IMR-90 (cell line): ENCODE results near the gene UNC79. TPM values are rescaled to one million over a fixed set of nuclear protein-coding genes. Genes with fewer than 3 reads are reported as not detected.
A peak's percentile ranks its signal among the peaks of the same experiment; 100 is the strongest.

Experiments used
- ATAC-seq: fragments of 200-7000 bp; cut with Tn5 transposase; 2 replicates; pipeline ENCODE4 v1.9.1; 2020; ENCODE audit warnings: low read depth, mild to moderate bottlenecking, moderate library complexity
- BruUV-seq: library from RNA; stranded (reverse); fragments of 400-500 nt; replicated peaks from 2 replicates; lab custom pipeline; 2021; lab: Mats Ljungman, UMichigan
- CTCF ChIA-PET: fragments of 300-600 bp; formaldehyde crosslinking; extraction: SDS; loops from one replicate; lab custom pipeline; 2021; ENCODE audit warnings: antibody characterized with exemption; lab: Yijun Ruan, JAX
- POLR2A ChIA-PET: fragments of 300-600 bp; sonication (Branson Sonifier 250); formaldehyde crosslinking; loops from one replicate; lab custom pipeline; 2022; ENCODE audit warnings: antibody characterized with exemption; ENCODE audit not compliant: unreplicated experiment; lab: Charles Lee
- DNase-seq: peaks from one replicate; pipeline ENCODE4 v3.0.0; 2013
- H2AFZ ChIP-seq: replicated peaks from 2 replicates; pipeline ENCODE3; 2013; ENCODE audit warnings: low read length, mild to moderate bottlenecking; ENCODE audit not compliant: poor library complexity
- H2AK5ac ChIP-seq: 2 replicates; pipeline ENCODE4 v1.6.1; 2013; ENCODE audit warnings: low read depth, low read length, inconsistent platforms
- H2AK9ac ChIP-seq: replicated peaks from 2 replicates; pipeline ENCODE3; 2013; ENCODE audit warnings: mild to moderate bottlenecking, low read depth, low read length, moderate library complexity; ENCODE audit not compliant: poor library complexity
- H2BK120ac ChIP-seq: 2 replicates; pipeline ENCODE4 v1.6.1; 2013; ENCODE audit warnings: low read depth, low read length, inconsistent platforms
- H2BK15ac ChIP-seq: 3 replicates; pipeline ENCODE4 v1.6.1; 2013; ENCODE audit warnings: low read depth, low read length, inconsistent platforms
- H2BK20ac ChIP-seq: 2 replicates; pipeline ENCODE4 v1.6.1; 2013; ENCODE audit warnings: low read depth, mild to moderate bottlenecking, inconsistent platforms, low read length, moderate library complexity
- H2BK5ac ChIP-seq: 2 replicates; pipeline ENCODE4 v1.6.1; 2013; ENCODE audit warnings: mild to moderate bottlenecking, low read depth, low read length, inconsistent platforms; ENCODE audit not compliant: poor library complexity, severe bottlenecking
- H3K14ac ChIP-seq: replicated peaks from 2 replicates; pipeline ENCODE4 v1.6.1; 2013; ENCODE audit warnings: low read depth, low read length, inconsistent platforms
- H3K18ac ChIP-seq: 2 replicates; pipeline ENCODE4 v1.6.1; 2013; ENCODE audit warnings: low read depth, low read length, control low read depth
- H3K23ac ChIP-seq: 2 replicates; pipeline ENCODE4 v1.6.1; 2013; ENCODE audit warnings: low read depth, low read length, inconsistent platforms
- H3K27ac ChIP-seq: 2 replicates; pipeline ENCODE4 v1.5.1; 2013; ENCODE audit warnings: mild to moderate bottlenecking, control low read depth, low read length; ENCODE audit not compliant: insufficient read depth
- H3K27me3 ChIP-seq: 2 replicates; pipeline ENCODE4 v1.6.1; 2013; ENCODE audit warnings: low read length; ENCODE audit not compliant: control insufficient read depth, insufficient read depth
- H3K36me3 ChIP-seq: 2 replicates; pipeline ENCODE4 v1.6.1; 2013; ENCODE audit warnings: low read length, mixed read lengths; ENCODE audit not compliant: control insufficient read depth, insufficient read depth
- H3K4ac ChIP-seq: 2 replicates; pipeline ENCODE4 v1.6.1; 2013; ENCODE audit warnings: low read depth, low read length, inconsistent platforms
- H3K4me1 ChIP-seq: 2 replicates; pipeline ENCODE4 v1.6.1; 2013; ENCODE audit warnings: low read length, mixed read lengths; ENCODE audit not compliant: control insufficient read depth, insufficient read depth
- H3K4me2 ChIP-seq: 2 replicates; pipeline ENCODE4 v1.6.1; 2013; ENCODE audit warnings: low read depth, mild to moderate bottlenecking, control low read depth, low read length, moderate library complexity
- H3K4me3 ChIP-seq: 2 replicates; pipeline ENCODE4 v1.5.1; 2013; ENCODE audit warnings: low read depth, mild to moderate bottlenecking, control low read depth, low read length, moderate library complexity; ENCODE audit not compliant: insufficient read depth
- H3K56ac ChIP-seq: 2 replicates; pipeline ENCODE4 v1.6.1; 2013; ENCODE audit warnings: low read length, inconsistent platforms; ENCODE audit not compliant: insufficient read depth; ENCODE audit errors: extremely low read depth
- H3K79me1 ChIP-seq, 2 experiments: 2 replicates each; pipeline ENCODE4 v1.6.1; 2013; ENCODE audit warnings: low read length in 2 of 2, inconsistent platforms in 1 of 2, low read depth in 1 of 2
- H3K9ac ChIP-seq: 2 replicates; pipeline ENCODE4 v1.6.1; 2013; ENCODE audit warnings: low read depth, low read length, control low read depth
- H3K9me1 ChIP-seq: 2 replicates; pipeline ENCODE4 v1.6.1; 2013; ENCODE audit warnings: low read length, inconsistent platforms; ENCODE audit not compliant: insufficient read depth
- H3K9me3 ChIP-seq: 2 replicates; pipeline ENCODE4 v1.6.1; 2013; ENCODE audit warnings: low read length; ENCODE audit not compliant: control insufficient read depth, insufficient read depth
- H4K20me1 ChIP-seq: 2 replicates; pipeline ENCODE4 v1.6.1; 2013; ENCODE audit warnings: low read length, inconsistent platforms; ENCODE audit not compliant: insufficient read depth
- H4K5ac ChIP-seq: 2 replicates; pipeline ENCODE4 v1.6.1; 2013; ENCODE audit warnings: mild to moderate bottlenecking, low read depth, low read length, control low read depth
- H4K8ac ChIP-seq, 2 experiments: 2 replicates each; pipeline ENCODE4 v1.6.1; 2013; ENCODE audit warnings: low read depth in 2 of 2, low read length in 2 of 2, control low read depth in 1 of 2, inconsistent platforms in 1 of 2
- H4K91ac ChIP-seq: 2 replicates; pipeline ENCODE4 v1.6.1; 2013; ENCODE audit warnings: low read depth, low read length, inconsistent platforms; ENCODE audit not compliant: insufficient read depth
- RAD21 ChIP-seq: IDR thresholded peaks from 2 replicates; pipeline ENCODE4 v1.6.1; 2012; ENCODE audit warnings: low read length, improper control_type of control experiment
- WGBS, 2 experiments: methylation state at CpG; one replicate each; pipeline versions ENCODE4 v1.1.5 to v1.1.7; 2013; ENCODE audit warnings: missing lambda C conversion rate in 2 of 2; ENCODE audit not compliant: insufficient read length in 1 of 2; ENCODE audit errors: extremely low coverage in 2 of 2; 5-methylcytosine and 5-hydroxymethylcytosine counted together
- dilution Hi-C: fragments of 300-500 bp; cut with HindIII; formaldehyde crosslinking; loops from one replicate; pipeline ENCODE4 v1.14.3; 2018; ENCODE audit warnings: low sequenced_read_pairs; ENCODE audit not compliant: unreplicated experiment
- in situ Hi-C: fragments of 300-500 bp; cut with MboI; formaldehyde crosslinking; loops from 3 replicates; pipeline ENCODE4 v1.14.3; 2019; ENCODE audit warnings: low sequenced_read_pairs, inconsistent platforms, mixed read lengths
- intact Hi-C: fragments of 100-400 bp; cut with micrococcal nuclease; formaldehyde crosslinking; loops from 2 replicates; pipeline ENCODE4 v1.10.0; 2022
- polyA plus RNA-seq, 3 experiments: library from polyadenylated mRNA; depleted of rRNA; stranded (reverse); fragments of >200 nt; gene quantifications; 2 replicates each; pipeline ENCODE4 v1.2.3, GENCODE V29; 2012; ENCODE audit warnings: low replicate concordance in 1 of 3
- total RNA-seq: library from RNA; depleted of rRNA; stranded (reverse); fragments of >200 nt; gene quantifications from 2 replicates; pipeline ENCODE4 v1.2.3, GENCODE V29; 2012

The UNC79 gene
- total and polyA plus RNA-seq, 2 of the 4 experiments (the other 2 are of a cell fraction), result under 0.01 TPM

- DNase-seq, result peak; percentile 2
- H2AK5ac ChIP-seq, result no peak overlapping the region
Measured at GRCh38 chr14:93538413-93538812, 107.7 kb downstream of the UNC79 start.

More at GRCh38 chr14:93538413-93538812, 107.7 kb downstream of the UNC79 start:
- H2BK120ac ChIP-seq, result no peak overlapping the region
- no peak overlapping the region for H3K23ac ChIP-seq
- H2AK9ac ChIP-seq, result no peak overlapping the region
- no peak for TF ChIP-seq RAD21
- in situ Hi-C loops, result no loop called here
- POLR2A ChIA-PET, result no interaction called here
- no peak overlapping the region for H2BK15ac ChIP-seq
- no peak overlapping the region for H2BK20ac ChIP-seq
- no peaks in the 10 kb centered on the region for H3K4me1 ChIP-seq
- WGBS, 2 experiments, result 76% methylated on average over 4 of the region's 9 CpGs; no CpG with 5 or more reads in 1 of the 2 experiments
- no peaks in the 10 kb centered on the region for H4K20me1 ChIP-seq
- no peaks in the 10 kb centered on the region for H3K79me1 ChIP-seq
- H3K4me3 ChIP-seq, result no peak overlapping the region
- no peak overlapping the region for H2AFZ ChIP-seq
- H3K27ac ChIP-seq, result no peak overlapping the region
- no peak overlapping the region for H3K4ac ChIP-seq
- no TSS peak for BruUV-seq
- no peak overlapping the region for H3K18ac ChIP-seq
- CTCF ChIA-PET, result no interaction called here
- no peaks in the 10 kb centered on the region for H3K27me3 ChIP-seq
- H4K8ac ChIP-seq, result no peak overlapping the region
- ATAC-seq, result no peak
- H4K91ac ChIP-seq, result no peak overlapping the region
- intact Hi-C loops, result no loop called here
- no peak overlapping the region for H4K5ac ChIP-seq
- H3K14ac ChIP-seq, result no peak overlapping the region
- no peak overlapping the region for H3K56ac ChIP-seq
- no peak overlapping the region for H3K4me2 ChIP-seq
- no peaks in the 10 kb centered on the region for H3K36me3 ChIP-seq
- H3K9ac ChIP-seq, result no peak overlapping the region
- no peak overlapping the region for H2BK5ac ChIP-seq
- dilution Hi-C loops, result no loop called here
- no peaks in the 10 kb centered on the region for H3K9me1 ChIP-seq
- H3K9me3 ChIP-seq, result peaks cover 2% of the 10 kb centered on the region; the same call in 1 of the 2 replicates
